GM10266 (cell line): ENCODE results near the gene DDX55.
"Not testable (repeated sequence)": the region's sequence is repeated elsewhere in the genome, so short reads cannot be mapped to it uniquely, and the experiment has no call there.

Experiments
- DNase-seq: peaks from one replicate; pipeline ENCODE4 v3.0.0; 2012; ENCODE audit errors: extremely low spot score
- CTCF ChIP-seq: IDR thresholded peaks from 2 replicates; pipeline ENCODE4 v1.5.1; 2012; ENCODE audit warnings: mild to moderate bottlenecking, low read depth; ENCODE audit not compliant: control insufficient read depth, insufficient read depth; ENCODE audit errors: missing control alignments

Gene DDX55

DNA sequence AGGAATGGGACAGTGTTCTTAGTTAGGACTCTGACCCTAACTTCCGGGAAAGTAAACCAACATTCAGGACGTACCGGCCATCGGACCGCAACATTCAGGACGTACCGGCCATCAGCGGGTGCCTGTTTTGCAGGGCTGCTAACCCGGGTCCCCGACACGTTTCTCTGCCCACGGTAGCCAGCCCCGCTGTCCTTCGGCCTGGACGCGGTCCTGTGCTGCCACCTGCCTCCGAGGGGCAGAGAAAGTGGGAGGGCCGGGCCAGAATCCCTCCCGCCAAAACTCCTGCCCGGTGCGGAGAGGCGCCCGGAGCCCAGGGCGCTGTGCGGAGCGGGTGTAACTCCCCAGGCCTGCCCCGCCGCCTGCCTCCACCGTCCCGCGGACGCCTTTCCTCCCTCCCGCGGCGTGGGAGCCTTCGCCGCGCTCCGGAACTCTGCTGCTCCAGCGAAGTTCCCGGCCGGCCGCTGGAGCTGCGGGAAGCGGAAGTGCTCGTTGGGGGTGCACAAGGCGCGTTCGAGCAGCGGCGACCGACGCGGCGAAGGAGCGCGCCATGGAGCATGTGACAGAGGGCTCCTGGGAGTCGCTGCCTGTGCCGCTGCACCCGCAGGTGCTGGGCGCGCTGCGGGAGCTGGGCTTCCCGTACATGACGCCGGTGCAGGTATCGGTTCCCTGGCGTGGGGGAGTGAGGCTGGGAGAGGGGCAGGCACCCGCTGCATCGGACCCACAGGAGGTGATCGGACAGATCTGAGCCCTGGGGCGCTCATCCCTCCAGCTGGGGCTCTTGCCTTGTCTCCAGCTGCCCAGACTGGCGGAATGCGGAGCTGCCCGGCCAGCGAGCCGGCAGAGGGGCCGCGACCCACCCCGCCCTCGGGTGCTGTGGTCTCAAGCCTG lies at the start of gene DDX55:
Gene DDX55 (plus strand): TSS at position 498 of the 888 bp plus-strand sequence. CDS start 50 bp downstream, at position 548.
- TF ChIP-seq CTCF, result peak; percentile 55
- DNase-seq, result peak; percentile 83

DNA sequence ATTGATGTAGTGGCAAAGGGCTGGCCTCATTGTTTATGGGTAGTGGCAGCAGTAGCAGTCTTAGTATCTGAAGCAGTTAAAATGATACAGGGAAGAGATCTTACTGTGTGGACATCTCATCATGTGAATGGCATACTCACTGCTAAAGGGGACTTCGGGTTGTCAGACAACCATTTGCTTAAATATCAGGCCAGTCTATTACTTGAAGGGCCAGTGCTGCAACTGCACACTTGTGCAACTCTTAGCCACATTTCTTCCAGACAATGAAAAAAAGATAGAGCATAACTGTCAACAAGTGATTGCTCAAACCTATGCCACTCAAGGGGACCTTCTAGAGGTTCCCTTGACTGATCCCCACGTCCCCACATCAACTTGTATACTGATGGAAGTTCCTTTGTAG lies 47.8 kb upstream of the DDX55 start:
- DNase-seq, result not testable (repeated sequence)

DNA sequence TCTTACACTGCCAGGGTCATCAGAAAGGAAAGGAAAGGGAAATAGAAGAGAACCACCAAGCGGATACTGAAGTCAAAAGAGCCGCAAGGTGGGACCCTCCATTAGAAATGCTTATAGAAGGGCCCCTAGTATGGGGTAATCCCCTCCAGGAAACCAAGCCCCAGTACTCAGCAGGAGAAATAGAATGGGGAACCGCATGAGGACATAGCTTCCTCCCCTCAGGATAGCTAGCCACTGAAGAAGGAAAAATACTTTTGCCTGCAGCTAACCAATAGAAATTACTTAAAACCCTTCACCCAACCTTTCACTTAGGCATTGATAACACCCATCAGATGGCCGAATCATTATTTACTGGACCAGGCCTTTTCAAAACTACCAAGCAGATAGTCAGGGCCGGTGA lies 47.1 kb upstream of the DDX55 start:
- DNase-seq, result not testable (repeated sequence)

DNA sequence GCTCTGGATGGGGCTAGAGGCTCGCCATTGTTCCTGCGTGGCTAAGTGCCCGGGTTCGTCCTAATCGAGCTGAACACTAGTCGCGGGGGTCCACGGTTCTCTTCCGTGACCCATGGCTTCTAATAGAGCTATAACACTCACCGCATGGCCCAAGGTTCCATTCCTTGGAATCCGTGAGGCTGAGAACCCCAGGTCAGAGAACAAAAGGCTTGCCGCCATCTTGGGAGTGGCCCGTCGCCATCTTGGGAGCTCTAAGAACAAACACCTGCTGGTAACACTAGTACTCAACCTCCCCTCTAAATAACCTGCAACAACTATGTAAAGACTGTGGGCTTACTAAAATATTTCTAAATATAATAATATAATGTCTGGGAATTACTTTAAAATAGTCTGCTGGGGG lies 43.4 kb upstream of the DDX55 start:
- not testable (repeated sequence) for DNase-seq

DNA sequence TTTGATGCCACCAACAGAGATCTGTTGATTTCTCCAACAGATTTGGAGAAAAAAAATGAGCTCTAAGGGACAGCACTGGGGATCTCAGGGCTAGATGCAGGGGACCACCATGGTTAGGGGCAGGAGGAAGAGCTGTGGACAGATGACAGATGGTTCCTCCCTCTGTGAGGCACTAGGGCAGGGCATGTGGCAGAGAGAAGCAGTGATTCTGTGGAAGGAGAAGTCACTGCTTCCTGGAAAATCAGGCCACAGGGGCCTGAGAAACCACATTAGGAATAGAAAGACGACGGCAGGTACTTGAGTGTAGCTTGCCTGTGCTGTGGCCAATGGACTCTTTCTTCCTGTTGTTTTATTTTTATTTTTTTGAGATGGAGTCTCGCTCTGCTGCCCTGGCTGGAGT lies 42.4 kb upstream of the DDX55 start:
- no peak for TF ChIP-seq CTCF
- DNase-seq, result no peak

DNA sequence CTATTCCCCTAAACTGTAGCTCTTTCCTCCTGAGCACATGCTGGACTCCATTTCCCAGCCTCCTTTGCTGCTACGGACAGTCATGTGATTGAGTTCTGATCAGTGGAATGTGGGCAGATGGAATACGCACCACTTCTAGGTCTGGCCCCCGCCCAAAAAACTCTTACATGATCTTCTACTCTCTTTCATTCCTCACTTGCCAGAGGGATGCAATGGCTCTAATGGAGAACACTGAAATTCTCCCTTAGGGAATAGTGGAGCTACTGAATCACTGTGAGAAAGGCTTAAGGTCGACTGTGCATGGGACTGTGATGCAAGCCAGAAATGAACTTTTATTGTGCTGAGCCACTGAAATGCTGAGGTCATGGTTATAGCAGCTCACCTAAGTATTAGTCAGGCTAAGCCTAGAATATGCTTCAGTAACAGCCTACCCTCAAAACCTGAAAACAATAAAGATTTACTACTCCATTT lies 30.5 kb upstream of the DDX55 start:
- DNase-seq, result no peak

GRCh38 chr12:123572391-123572790 lies 29.5 kb upstream of the DDX55 start:
- TF ChIP-seq CTCF, result no peak
- no peak for DNase-seq

More for the DNA sequence above, 30.5 kb upstream of the DDX55 start:
- no peak for TF ChIP-seq CTCF

DNA sequence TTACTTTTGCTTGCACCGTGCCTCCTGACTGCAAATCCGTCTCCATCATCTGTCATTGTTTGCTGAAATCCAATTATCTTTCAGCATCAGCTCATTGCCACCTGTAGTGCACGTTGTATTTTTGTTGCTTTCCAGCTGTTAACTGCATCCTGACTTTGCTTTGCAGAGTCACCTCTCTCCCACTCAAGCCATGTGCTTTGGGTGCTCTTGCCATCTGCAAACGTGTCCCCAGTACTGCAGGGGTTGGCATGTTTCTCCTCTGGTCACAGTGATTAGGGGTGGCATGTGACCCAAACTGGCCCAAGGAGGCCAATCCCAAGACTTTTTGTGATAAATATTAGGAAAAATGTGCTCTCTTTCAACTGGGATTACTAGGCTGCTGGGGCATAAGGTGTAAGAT lies 28.0 kb upstream of the DDX55 start:
- TF ChIP-seq CTCF, result no peak
- no peak for DNase-seq

GRCh38 chr12:123576611-123577010 lies 25.3 kb upstream of the DDX55 start:
- TF ChIP-seq CTCF, result no peak
- no peak for DNase-seq
